Fibroblast of pulmonary artery (primary cell): ENCODE data around the gene CFHR3.
"Not testable (repeated sequence)": the region's sequence is repeated elsewhere in the genome, so short reads cannot be mapped to it uniquely, and the experiment has no call there.

Source experiments
- DNase-seq: peaks from one replicate; pipeline ENCODE4 v3.0.0-alpha.2; 2010; ENCODE audit warnings: low read depth
- H3K4me3 ChIP-seq: replicated peaks from 2 replicates; pipeline ENCODE4 v1.5.1; 2011; ENCODE audit warnings: low read depth, mild to moderate bottlenecking, control low read depth, low read length, moderate library complexity
- TF ChIP-seq, protein P1 (sequence below): IDR thresholded peaks from 2 replicates; pipeline ENCODE4 v1.5.1; 2011; ENCODE audit warnings: mild to moderate bottlenecking, control low read depth, low read length, inconsistent platforms; ENCODE audit errors: missing control alignments

Gene CFHR3

DNA sequence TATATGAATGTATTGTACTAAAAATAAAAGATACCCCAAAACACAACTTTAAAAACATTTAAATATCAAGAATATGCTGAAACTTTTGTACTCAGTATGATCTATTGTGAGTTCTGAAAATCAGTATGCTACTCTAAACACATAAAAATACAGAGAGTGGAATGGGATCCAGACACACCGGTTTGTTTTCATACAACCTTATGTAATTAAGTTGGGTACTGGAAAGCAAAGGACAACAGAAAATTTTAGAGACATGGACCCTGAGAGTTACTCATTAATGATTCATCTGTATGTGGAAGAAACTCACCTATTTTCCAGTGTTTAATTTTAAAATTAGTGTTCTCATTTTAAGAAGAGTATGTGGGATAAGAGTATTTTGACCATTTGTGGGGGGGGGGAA, 927 bp upstream of the CFHR3 start:
- TF ChIP-seq, protein P1, sequence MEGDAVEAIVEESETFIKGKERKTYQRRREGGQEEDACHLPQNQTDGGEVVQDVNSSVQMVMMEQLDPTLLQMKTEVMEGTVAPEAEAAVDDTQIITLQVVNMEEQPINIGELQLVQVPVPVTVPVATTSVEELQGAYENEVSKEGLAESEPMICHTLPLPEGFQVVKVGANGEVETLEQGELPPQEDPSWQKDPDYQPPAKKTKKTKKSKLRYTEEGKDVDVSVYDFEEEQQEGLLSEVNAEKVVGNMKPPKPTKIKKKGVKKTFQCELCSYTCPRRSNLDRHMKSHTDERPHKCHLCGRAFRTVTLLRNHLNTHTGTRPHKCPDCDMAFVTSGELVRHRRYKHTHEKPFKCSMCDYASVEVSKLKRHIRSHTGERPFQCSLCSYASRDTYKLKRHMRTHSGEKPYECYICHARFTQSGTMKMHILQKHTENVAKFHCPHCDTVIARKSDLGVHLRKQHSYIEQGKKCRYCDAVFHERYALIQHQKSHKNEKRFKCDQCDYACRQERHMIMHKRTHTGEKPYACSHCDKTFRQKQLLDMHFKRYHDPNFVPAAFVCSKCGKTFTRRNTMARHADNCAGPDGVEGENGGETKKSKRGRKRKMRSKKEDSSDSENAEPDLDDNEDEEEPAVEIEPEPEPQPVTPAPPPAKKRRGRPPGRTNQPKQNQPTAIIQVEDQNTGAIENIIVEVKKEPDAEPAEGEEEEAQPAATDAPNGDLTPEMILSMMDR = no peak
- H3K4me3 ChIP-seq = no peak overlapping the region
- no peak for DNase-seq

DNA sequence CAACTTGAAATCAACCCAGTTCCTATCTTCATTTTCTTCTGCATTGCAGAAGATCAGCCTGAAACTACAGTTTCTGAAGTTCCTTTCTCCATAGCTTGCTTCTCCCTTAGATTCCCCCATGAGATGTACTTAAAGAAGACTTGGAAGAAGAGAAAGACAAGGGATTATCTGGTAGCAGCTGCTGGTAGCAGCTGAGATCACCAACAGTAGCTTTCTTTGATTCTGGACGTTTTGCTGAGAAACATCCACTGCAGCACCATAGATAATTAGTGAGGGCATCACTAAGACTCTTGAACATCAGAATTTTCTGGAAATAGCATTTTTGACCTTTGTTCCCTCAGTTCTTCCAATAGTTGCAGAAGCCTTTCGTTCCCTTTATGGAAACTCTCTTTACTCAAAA, 465 bp upstream of the CFHR3 start:
- H3K4me3 ChIP-seq = no peak overlapping the region
- no peak for DNase-seq
- TF ChIP-seq, protein P1 = no peak

DNA sequence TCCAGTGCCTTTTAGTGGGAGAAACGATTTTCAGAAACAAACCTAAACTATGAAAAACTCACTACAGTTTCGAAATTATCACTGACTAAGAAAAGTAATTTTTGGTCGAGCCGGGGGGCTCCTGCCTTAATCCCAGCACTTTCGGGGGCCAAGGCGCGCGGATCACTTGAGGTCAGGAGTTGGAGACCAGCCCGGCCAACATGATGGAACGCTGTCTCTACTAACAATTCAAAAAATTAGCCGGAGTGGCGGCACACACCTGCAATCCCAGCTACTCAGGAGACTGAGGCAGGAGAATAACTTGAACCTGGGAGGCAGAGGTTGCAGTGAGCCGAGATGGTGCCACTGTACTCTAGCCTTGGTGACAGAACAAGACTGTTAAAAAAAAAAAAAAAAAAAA, 3.0 kb downstream of the CFHR3 start:
- no peak for DNase-seq
- H3K4me3 ChIP-seq = no peak overlapping the region
- TF ChIP-seq, protein P1 = no peak

DNA sequence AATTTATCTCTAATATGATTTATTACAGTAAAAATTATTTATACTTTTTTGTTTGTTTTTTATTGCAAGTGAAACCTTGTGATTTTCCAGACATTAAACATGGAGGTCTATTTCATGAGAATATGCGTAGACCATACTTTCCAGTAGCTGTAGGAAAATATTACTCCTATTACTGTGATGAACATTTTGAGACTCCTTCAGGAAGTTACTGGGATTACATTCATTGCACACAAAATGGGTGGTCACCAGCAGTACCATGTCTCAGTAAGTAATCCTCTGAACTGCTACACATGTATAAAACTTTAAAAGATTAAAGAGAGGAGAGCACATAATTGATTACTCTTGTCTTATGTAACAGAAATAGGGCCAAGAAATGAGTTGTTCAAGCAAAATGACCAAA, 4.5 kb downstream of the CFHR3 start:
- DNase-seq = no peak
- no peak overlapping the region for H3K4me3 ChIP-seq
- TF ChIP-seq, protein P1 = no peak

DNA sequence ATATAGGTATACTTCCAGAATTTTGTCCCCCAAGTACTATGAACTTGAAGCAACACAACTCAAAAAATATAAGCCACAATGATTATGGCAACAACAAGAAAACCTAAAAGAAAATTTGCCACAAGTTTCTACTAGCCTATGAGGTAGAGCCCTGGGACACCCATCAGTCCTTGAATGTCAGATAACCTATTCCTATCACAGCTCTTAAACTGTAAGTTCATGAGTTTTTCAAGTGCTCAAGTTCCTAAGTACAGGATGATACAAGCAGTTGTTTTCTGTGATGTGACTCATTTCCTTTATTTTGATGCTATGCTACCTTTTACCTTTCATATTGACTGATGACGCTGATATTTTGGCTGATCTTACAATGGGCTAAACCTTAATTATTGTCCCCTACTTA, 16.6 kb downstream of the CFHR3 start:
- not testable (repeated sequence) for H3K4me3 ChIP-seq, DNase-seq

DNA sequence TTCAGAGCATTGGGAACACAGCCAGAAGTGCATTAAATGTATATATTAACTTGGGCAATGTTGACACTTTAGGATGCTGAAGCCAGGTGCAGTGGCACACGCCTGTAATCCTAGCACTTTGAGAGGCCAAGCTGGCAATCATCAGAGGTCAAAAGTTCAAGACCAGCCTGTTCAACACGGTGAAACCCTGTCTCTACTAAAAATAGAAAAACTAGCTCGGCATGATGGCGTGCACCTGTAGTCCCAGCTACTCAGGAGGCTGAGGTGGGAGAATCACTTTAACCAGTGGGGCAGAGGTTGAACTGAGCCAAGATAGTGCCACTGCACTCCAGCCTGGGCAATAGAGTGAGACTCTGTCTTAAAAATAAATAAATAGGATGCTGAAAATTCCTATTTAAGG, 19.5 kb downstream of the CFHR3 start:
- not testable (repeated sequence) for H3K4me3 ChIP-seq, DNase-seq

DNA sequence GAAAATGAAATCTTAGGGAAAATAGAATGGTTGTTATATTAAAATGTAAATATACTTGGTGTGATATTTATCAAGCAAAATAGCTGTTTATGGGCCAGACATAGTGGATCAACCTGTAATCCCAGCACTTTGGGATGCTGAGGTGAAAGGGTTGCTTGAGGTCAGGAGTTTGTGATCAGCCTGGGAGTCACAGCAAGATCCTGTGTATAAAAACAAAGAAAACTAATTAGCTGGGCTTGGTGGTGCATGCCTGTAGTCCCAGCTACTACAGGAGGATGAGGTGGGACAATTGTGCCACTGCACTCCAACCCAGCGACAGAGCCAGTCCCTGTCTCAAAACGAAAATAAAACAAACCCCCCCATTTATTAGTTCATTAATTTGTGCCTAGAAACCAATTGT, 23.3 kb downstream of the CFHR3 start:
- TF ChIP-seq, protein P1 = no peak
- H3K4me3 ChIP-seq = no peak overlapping the region
- no peak for DNase-seq

DNA sequence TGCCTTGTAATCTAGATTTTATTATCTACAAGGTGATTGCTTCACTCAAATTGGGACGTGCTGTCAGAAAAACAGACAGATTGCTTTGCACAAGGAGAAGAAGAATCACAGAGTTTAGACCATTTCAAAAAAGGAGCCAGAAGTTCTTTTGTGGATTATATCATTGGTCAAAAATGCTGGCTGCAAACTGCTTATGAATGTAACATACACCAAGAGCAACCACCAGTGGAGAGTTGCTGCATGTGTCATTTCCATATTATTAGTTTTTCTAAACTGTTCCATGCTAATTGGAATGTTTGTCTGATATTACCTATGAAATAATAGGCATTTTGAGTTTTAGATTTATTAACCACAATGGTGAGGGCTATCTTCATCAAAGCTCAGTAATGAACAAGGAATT, 27.3 kb downstream of the CFHR3 start:
- H3K4me3 ChIP-seq, DNase-seq: not testable (repeated sequence)
